HG02642 (cell line): ENCODE data around the gene GARRE1.

Experiments used
- ATAC-seq: cut with Tn5 transposase; IDR thresholded peaks from one replicate; pipeline ENCODE4 v1.9.1; 2021; ENCODE audit warnings: mild to moderate bottlenecking; ENCODE audit not compliant: unreplicated experiment, poor library complexity

GARRE1 gene

DNA sequence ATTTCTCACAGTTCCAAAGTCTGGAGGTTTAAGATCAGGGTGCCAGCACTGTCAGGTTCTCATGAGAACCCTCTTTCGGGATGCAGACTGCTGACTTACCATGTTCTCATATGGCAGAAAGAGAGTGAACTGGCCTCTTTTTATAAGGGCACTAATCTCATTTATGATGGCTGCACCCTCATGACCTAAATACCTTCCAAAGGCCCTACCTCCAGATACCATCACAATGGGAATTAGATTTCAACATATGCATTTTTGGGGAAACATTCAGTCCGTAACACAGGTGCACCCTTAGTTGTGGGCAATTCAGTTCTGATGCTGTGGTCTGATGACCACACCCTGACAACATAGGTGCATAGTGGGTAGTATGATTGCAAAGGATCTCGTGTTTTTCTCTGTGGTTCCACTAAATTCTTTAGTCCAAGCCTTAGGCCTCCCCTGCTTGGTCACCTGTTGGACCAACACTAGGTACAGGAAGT is 33.3 kb downstream of the GARRE1 start:
- no peak for ATAC-seq

DNA sequence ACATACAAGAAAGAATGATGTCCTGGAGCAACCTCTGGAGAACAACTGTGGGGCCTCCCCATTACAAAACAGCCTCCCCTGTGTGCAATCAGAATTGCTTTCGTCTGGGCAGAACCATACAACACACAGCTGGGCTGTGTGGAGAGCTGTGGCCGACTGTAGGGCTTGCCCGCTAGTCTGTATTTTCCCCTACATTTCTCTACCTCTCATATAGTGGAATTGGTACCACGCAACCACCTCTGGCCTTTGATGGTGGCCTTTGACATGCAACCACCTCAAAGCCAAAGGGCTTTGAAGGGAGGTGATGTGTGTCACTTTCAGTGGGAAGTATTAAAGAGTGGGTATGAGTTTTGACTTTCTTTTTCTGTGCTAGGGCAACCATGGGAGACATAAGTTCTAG is 34.0 kb downstream of the GARRE1 start:
- ATAC-seq: no peak

DNA sequence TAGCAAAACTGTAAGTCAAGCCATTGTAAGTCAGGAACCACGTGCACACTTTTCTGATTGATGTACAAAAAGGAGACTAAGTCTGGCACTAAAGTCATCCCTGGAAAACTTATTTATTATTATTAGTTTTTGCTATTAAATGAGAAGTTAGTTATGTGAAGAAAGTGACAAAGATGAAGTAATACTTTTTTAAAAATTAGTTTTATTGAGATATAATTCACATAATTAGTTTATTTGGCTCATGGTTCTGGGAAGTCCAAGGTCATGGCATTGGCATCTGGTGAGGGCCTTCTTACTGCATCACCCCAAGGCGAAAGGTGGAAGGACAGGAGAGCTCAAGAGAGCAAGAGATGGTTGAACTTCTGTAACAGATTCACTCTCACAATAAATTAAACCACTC is 36.9 kb downstream of the GARRE1 start:
- ATAC-seq: no peak

DNA sequence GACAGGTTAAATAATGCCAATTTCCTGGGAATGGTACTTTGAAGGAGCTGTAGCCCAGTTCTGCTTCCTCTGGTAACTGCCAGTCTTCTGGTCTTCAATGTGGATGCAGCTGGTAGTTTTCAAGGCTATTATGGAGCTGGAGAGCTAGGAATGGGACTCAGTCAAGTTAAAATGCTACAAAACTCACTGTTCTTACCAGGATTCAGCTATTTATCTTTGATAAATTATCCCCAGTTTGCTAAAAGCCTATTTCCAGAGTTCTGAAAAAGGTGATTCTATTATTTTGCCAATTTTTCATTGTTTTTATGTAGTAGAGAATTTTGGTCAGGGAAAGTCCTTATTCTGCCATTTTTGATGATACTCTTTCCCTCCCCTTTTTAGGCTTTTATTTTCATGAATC is 40.7 kb downstream of the GARRE1 start:
- no peak for ATAC-seq

DNA sequence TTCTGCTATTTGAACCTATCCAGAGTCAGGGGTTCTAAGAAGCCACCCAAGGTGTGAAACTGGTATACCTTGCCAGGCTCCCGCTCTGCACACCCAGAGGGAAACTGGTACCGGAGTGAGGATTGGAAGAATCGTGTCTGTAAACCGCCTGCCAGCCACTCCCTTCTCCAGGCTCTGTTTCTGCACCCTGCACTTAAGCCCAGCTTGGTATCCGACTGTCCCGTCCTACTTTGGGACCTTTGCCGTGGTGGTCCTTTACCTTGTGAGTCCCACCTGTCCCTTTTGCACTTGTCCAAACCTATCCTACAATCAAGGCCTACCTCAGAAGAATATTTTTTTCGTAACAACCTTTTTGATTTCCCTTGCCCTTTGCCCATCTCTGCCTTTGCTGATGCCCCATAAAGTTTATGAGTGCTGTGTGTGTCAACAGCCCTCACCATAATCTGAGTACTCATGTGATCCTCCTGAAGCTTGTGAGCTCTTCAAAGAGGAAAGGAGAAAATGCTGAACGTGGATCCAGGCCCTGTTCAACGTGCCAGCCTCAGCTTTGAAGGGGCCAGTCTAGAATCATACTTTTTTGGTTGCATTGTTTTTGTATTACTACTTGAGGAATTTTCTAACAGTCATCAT is 44.7 kb downstream of the GARRE1 start:
- no peak for ATAC-seq

DNA sequence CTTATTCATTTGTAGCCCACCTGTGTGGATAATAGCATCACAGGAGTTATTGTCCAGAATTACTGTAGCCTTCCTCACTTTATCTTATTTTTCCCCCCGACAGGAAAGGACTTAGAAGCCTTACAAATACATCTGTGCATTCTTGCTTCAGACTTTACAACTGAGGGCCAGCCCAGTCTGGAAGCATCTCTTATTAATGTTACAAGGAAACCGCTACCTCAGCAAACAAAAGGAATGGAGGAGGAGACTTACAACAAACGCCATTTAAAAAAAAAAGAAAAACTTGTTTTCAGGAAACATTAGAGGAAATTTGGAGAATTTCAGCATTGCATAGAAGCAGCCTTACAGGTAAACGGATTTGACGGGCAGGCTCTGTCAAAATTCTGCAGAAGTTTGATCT is 45.2 kb downstream of the GARRE1 start:
- no peak for ATAC-seq

DNA sequence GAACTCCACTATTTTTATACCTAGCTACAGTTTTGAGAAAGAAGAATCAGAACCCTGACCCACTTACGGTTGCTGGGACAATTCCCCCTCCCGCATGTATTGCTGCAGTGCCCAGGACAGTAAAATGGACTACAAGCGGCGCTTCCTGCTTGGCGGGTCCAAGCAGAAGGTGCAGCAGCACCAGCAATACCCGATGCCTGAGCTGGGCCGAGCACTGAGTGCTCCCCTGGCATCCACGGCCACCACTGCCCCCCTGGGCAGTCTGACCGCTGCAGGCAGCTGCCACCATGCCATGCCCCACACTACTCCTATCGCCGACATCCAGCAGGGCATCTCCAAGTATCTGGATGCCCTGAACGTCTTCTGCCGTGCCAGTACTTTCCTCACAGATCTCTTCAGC is 46.0 kb downstream of the GARRE1 start:
- no peak for ATAC-seq

DNA sequence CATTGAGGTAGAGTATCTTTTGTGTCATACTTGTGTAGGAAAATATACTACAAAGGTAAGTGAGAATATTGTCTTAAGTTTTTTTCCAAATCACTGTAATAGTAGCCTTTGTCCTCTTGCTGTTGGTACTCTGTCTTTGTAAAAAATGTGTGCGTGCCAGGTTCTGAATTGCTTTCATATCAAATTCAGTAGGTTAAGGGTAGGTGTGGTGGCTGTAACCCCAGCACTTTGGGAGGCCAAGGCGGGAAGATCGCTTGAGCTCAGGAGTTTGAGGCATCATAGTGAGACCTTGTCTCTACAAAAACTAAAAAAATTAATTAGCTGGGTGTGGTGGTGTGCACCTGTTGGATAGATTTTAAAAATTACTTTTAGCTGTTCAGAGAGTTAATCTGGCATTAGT is 46.6 kb downstream of the GARRE1 start:
- no peak for ATAC-seq
